Activated CD4-positive, alpha-beta T cell treated with anti-CD3 and anti-CD28 coated beads, Interleukin-2, amount 50 U/mL, for 24 hours (primary cell): Measurements from ENCODE around the gene TCERG1L.
"Not testable (repeated sequence)": the region's sequence is repeated elsewhere in the genome, so short reads cannot be mapped to it uniquely, and the experiment has no call there.

ENCODE experiments used
- DNase-seq, 2 donors: peaks; one replicate each; pipeline ENCODE4 v3.0.0-alpha.2; 2020; ENCODE audit warnings: low read depth in 1 of 2, low spot score in 1 of 2

Gene TCERG1L

DNA sequence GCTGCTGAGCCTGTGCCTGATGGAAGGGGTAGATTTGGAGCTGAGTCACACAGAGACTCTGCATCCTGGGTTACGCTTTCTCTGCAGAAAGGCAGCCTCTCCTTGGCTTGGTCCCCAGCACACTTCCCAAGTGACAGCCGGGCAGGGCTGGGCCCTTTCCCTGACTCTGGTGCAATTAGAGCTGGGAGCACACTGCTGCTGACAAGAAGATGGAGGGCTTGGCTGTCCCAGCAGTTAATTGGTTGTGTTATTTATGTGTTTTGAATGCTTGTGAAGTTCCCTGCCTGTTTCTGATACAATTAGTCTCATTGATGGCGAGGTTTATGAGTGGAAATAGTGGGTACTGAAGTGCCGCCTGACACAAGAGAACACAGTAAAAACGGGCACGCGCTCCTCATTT is 123.6 kb downstream of the TCERG1L start:
- DNase-seq = no peak

DNA sequence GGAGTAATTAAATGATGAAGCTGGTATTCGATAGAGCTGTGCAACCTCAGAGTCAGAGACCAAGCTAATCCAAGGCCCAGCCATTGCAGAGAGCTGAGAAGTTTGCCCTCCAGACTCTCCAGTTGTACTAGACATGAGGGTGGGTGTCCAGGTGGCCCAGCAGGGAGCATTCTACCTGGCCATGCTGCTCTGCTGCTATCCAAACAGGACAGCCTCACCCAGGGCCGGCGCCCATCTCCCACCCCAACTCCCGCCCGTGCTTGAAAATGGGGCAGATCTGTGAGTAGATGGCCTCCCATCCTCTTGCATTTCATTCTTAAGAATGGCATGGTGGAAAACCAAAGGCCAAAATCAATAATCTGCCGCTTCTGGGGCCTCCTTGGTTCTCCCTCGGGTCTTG is 124.2 kb downstream of the TCERG1L start:
- no peak for DNase-seq

DNA sequence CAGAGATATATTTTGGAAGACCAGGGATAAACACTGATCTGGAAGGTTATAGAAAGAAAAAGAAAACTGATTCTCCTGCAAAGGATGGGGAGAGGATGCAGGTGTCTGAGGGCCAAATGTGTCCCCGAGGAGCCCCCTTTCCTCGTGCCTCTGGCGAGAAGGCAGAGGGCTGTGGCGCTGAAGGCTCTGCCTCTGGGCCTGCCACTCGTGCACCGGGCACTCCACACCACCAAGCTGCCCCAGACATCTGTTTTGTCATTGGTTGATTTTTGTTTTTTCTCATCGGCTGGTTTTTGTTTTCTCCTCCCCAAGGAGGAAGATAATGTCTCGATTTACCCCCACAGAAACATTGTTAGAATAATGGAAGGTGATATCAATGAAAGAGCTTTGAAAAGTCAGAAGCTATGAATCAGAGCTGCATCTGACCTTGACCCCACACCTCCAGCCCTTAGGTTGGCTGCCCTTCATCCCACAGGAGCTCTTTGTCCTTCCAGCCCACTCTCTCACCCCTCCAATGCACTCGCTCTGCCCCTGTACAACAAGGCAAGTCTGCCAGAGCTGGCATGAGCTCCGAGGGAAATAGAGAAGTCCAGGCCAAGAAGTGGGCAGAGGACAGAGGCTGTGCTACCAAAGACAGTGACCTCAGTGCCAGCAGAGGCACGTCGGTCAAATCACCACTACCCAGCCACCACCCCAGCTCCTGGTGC is 124.8 kb downstream of the TCERG1L start:
- no peak for DNase-seq

DNA sequence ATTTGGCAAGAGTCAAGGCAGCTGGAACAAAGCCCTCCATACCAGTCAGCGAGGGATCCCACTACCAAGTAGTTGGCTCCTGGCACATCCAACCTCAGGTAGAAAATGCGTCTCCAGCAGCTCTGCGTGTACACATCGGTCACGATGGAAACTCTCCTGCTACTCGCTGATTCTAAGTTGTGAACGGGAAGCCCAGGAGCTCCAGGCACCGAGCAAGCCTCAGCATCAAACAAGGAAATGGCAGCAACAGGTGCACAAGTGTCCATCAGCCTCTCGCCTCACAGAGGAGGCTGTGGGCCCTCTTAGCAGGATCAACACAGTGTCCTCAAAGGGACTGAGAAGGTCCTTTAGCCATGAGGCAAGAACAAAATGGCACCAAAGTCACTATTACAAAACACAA is 127.0 kb downstream of the TCERG1L start:
- DNase-seq = no peak

DNA sequence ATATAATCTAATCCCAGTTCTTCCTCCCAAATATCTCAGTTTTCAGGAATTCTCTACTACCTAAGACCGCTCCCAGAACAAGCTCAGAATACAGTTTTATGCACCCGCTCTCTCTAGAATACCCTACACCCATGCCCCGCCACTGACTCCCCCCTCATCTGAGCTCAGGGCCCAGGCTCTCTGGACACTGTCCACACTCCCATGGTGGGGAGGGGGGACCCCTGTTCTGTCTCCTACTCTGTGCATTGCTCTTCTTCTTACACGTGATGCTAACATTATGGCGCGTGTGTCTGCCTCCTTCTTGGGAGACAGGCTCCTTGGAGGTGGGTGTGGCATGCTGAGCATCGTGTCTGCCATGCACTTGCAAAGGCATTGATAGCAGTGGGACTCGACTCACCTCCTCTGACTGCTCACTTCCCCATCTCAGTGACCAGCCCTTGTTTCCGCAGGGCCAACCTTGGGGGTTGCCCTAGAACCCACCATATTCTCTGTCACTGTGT is 127.9 kb downstream of the TCERG1L start:
- no peak for DNase-seq

DNA sequence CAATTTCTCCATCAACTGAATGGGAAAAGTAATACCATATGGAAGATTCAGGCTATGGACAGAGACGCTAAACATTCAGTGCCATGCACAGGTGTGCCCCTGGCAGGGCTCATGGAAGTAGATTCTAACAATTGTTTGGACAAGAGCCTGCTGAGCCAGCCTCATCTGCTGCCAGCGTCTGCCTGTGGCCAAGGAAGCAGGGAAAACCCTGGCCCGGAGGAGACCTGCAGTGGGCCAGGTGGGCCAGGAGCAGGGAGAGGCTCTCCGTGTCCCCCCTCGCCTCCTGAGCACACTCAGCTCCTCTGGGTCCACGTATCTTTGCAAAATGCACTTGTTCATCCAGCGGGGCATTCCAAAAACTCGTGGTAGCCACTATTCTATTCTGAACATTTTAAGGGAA is 130.1 kb downstream of the TCERG1L start:
- no peak for DNase-seq

DNA sequence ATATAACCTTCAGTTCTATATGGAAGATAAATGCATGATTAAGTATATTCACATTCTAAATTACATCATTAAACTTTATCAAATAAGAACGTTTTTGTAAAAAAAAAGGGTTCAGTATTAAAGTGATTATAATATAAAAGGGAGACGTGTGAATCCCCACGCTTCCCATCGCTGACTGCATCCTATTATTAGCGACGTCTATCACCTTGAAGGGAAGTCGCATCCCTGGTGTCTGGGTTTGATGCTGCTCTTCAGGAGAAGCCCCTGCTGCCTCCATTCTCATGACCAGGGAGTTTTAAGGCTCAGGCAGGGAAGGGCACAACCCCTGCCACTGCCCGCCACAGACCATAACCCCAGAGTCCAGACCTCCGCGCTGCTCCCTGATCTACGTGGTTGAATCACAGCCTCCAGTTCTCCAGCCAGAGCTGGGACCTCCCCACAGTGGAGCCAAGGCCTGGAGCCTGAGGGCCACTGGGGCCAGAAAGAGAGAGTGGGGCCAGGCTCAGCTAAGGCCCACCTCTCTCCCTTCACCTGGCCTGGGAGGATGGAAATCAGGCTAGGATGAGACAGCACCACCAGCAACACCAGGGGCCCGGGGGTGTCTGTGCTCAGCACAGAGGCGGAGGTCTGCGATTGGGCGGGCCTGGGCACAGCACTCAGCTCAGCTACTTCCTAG is 130.6 kb downstream of the TCERG1L start:
- DNase-seq = no peak

DNA sequence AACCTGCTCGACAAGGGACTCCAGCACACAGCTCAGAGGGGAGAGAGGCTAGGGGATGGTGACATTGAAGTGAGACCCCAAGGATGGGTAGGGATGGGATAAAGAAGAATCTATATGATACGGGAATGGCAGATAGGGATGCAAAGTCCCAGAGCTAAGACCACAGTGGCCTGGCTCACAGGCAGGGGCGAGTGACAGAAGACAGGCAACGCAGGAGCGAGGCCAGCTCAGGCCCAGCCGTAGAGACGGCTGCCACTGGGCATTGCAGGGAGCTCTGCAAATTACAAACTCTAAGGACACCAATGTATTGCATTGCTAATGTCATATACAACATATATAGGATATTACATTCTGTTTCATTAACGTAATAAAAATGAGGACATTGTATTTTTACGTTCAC is 131.4 kb downstream of the TCERG1L start:
- no peak for DNase-seq

DNA sequence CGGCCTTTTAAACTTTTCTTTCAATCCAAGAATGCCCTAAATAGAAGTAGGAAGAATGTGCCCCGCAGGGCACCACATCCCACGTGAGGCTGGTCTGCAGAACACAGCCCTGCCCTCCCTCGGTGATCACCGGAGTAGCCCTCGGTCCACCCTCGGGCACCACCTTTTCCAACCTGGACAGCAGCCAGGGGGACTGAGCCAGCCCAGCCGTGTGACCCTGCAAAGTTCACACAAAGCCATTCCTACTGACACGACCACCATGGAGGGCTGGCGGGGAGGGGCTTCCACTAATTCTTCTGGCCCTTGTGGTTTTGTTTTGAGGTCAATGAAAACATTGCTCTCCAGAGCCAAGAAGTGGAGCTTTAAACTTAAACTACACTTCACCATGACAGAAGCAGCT is 132.2 kb downstream of the TCERG1L start:
- no peak for DNase-seq

DNA sequence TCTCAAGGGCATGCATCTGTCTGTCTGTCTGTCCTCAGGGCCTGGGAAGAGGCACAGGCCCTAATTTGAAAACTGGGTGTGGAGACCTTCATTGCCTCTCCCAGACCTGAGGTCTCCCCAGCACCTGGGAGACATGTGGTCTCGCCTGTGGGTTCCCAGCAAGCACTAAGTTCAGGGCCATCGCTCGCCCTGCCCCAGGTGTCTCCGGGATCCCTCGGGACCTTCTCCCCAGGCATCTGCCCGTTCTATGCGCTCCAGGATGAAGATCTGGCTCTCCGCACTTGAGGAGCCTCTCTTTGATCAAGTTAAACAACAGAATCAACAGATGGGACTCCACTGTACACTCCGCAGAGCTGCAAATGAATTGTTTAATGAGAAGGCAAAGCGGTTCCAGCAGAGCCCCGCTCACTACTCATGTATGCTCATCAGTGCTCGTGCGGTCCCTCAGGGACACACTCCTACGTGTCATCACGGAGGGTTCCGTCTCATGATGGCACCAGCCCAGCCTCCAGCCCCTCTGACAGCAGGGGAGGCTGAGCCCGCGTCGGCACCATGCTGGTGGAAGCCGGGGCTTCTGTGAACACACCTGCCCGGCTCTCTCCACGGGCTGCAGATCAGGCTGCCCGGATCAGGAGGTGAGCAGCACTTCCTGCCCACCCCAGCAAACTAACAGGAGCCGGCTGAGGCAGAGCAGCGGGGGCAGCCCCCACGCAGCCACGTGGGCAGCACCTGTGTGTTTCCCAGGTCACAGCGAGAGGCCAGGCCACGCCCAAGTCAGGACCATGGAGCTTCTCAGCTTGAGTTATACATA is 132.8 kb downstream of the TCERG1L start:
- no peak for DNase-seq

DNA sequence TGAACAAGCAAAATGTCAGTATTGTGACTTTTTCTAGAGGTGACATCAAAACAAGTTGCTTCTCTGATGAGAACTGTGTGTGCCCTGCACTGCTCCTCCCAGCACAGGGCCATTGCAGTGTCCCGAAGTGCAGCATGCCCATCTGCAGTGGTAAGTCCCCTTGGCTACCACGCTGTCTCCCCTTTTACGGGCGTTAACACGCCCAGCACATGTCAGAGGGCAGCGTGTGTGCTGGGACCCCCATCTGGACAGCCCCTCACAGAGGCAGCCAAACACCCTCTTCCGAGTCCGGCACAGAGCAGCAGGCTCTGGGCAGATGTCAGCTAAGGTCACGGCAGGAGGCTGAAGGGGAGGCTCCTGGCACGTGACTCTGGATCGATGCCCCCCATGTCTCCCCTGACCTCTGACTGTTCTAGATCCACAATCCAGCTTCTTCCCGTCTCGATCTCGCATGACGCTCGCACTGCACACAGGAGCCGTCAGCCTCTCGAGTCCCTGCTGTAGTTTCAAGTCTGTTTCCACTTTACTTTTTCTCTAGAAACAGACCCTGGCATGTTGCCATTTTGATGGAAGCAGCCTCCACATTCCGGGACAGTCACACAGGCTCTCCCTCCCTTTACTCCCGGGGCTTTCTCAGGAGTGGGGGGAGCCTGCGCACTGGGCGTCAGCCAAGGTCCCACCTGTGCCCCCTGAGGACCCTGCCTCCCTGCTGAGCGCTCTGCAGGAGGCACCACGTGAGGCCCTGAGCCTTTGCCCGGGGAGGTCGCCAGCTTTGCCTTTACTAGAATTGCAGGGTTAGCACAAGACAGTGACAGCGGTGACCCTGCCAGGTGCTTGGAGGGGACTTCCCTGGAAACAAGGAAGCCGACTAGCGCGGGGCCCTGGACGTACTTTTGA is 133.8 kb downstream of the TCERG1L start:
- no peak for DNase-seq

DNA sequence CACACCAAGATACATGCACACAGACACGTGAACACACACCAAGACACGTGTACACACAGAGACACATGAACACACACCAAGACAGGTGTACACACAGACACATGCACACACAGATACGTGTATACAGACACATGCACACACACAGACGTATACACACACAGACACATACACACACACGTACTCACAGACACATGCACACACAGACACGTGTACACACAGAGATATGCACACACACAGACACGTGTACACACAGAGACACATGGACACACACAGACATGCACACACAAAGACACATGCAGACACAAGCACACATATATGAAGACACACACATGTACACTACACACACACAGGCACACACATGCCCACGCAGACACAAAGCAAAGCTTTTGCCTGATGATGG is 134.6 kb downstream of the TCERG1L start:
- DNase-seq = no peak

DNA sequence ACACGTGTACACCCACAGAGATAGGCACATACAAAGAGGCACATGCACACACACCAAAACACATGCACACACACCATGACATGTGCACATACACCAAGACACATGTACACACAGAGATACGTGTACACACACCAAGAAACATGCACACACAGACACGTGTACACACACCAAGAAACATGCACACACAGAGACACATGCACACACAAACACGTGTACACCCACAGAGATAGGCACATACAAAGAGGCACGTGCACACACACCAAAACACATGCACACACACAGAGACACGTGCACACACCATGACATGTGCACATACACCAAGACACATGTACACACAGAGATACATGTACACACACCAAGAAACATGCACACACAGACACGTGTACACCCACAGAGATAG is 135.2 kb downstream of the TCERG1L start:
- DNase-seq = not testable (repeated sequence)

DNA sequence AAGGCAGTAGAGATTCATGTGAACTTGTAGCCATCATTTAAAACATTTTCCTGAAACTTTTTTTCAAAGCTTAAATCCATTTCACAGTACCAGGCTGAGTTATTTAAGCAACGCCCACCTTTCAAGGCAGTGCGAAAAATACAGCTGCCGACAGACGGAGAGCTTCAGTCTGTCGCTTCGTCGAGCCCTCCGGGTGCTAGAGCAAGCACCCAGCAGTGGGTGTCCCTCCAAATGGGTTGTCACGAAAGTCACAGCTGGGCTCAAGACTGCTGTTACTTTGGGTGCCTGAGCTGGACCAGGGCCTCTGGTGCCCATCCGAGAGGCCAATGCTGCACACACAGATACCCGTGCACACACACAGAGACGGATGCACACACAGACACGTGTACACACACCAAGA is 135.6 kb downstream of the TCERG1L start:
- DNase-seq = no peak

DNA sequence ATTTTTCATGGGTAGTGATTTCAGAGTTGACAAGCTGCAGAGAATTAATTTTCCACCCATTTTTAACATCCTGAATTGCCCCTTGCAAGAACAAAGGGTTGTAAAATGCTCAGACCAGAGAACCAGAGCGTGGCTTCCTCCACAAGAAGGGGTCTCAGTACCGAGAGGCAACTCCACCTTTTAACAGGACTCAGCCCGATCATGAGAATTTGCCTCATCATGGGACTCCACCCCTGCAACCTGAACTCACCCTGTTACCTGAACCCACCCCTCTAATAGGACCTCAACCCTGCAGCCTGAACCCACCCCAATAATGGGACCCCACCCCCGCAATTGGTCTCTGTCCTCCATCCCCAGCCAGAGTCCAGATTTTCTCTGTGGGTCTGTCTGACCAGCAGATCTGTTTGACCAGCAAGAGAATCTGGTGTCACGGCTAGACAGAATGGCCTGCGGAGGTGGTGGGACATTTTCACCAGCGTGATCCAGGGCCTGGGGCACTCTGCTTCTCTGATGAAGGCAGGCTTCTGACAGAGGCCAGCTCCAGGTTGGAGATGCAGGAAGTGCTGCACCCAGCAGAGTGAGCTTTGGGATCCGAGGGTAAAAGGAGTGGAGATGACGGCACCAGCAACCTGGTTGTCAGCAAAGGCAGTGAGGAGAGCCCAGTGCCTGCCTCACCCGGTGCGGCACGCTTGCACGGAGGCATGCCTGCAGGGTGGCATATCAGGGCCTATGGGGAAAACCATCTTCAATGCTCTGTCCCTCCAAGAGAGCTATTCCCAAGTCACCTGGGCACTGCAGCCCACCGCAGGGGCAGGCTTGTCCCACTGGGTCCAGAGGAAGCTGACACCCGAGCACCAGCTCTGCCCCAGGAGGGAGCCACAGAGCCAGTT is 136.6 kb downstream of the TCERG1L start:
- DNase-seq = no peak

DNA sequence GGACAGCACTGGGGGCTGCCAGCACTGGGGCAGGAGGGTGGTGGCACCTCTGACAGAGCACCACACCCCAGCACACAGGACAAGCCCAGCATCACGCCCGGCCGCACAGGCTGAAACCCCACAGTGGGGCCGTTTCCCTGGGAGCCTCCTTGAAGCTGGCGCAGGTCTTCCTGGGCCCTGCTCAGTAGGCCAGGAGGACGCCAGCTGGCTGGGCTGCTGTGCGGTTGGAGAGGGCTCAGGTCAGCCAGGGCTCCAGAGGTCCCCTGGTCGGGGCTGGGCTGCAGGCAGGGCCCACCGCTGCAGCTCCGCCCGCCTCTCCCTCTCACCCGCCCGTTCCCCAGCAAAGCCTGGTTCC is 137.3 kb downstream of the TCERG1L start:
- DNase-seq = no peak

DNA sequence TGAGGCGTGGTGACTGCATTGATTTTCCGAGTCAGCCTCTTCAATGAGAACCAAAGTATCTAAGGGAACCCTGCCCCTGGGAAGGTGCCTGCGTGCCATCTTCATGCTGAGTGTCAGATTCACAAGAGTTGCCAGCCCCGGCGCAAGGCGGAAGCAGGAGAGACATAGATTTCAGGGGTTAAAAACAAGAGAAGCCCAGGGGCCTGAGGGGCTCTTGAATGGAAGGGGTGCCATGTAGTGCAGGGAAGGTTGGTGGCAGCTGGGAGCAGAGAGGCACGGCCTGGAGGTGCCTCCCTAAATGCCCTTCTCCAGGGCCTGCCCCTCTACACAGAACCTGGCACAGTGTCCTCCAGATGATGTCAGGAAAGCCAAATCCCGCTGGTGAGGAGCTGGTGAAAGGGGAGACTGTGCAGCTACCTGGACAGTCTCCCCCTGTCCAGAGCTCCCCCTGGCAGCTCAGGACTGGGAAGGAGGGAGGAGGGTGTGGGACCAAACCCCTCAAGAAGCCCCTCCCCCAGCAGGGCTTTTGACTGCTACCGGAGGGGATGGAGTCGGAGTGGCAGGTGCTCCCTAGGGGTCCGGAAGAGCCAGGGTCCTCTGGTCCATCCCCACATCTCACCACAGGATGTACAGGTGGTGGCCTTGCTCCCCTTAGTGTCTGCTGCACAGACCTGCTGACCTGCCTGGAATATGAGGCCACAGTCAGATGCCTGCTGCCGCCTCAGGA is 137.9 kb downstream of the TCERG1L start:
- no peak for DNase-seq

DNA sequence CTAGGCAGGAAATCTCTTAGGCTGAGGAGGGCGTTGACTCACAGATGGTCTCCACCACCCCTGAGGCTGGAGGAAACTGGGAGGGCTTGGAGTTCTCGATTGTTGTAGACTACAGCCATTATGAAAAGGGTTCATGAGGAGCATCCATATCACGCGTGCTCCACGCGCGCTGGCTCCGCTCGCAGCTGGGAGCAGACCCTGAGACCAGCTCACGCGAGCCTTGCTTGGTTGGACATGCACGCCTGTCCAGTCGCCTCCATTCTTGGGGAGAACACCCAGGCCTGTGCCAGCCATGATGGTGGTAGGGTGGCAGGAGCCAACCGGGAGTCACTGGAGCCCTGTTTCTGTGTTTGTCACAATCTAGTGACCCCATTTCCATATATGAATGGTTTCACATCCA is 139.1 kb downstream of the TCERG1L start:
- no peak for DNase-seq

DNA sequence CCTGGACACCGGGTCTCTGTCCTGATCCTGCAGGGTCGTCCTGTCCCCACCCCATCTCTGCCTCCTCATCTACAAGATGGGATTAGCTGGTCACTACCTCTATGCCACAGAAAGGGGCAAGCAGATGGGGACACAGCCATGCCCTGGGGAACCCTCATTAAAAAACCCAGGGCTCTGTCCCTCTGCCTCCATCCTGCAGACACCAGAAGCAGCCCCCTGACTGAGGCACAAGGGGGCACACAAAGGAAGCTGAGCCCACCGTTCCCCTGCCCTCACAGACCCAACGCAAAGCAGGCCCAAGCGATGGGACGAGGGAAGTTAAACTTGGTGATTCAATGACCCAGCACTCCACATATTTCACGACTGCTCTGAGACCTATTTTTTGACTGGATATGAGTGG is 142.4 kb downstream of the TCERG1L start:
- no peak for DNase-seq
